Activated naive CD8-positive, alpha-beta T cell treated with anti-CD3 and anti-CD28 coated beads for 36 hours (primary cell): ENCODE measurements around the gene APRT. TPM values are rescaled to one million over a fixed set of nuclear protein-coding genes. Genes with fewer than 3 reads are reported as not detected.
"Not testable (repeated sequence)": the region's sequence is repeated elsewhere in the genome, so short reads cannot be mapped to it uniquely, and the experiment has no call there.

Source experiments
- DNase-seq: peaks from one replicate; pipeline ENCODE4 v3.0.0; 2021
- H3K27ac Mint-ChIP-seq: one replicate; pipeline ENCODE4 v1.8.0; 2022; ENCODE audit warnings: mild to moderate bottlenecking, moderate library complexity, mixed read lengths
- H3K27me3 Mint-ChIP-seq: one replicate; pipeline ENCODE4 v1.8.0; 2022; ENCODE audit warnings: mild to moderate bottlenecking, mixed read lengths
- H3K36me3 Mint-ChIP-seq: one replicate; pipeline ENCODE4 v1.8.0; 2021; ENCODE audit warnings: mild to moderate bottlenecking, mixed read lengths
- H3K4me1 Mint-ChIP-seq: one replicate; pipeline ENCODE4 v1.8.0; 2021; ENCODE audit warnings: mixed read lengths
- H3K4me3 Mint-ChIP-seq: one replicate; pipeline ENCODE4 v1.8.0; 2022; ENCODE audit warnings: mild to moderate bottlenecking, moderate library complexity, mixed read lengths
- H3K9me3 Mint-ChIP-seq: one replicate; pipeline ENCODE4 v1.8.0; 2022; ENCODE audit warnings: mixed read lengths
- total RNA-seq, 2 experiments: library from RNA; stranded (reverse); gene quantifications; one replicate each; pipeline ENCODE4 v1.2.3, GENCODE V29; 2021

APRT gene
- total RNA-seq, 2 experiments from 2014 or later: 241 to 272 TPM

DNA sequence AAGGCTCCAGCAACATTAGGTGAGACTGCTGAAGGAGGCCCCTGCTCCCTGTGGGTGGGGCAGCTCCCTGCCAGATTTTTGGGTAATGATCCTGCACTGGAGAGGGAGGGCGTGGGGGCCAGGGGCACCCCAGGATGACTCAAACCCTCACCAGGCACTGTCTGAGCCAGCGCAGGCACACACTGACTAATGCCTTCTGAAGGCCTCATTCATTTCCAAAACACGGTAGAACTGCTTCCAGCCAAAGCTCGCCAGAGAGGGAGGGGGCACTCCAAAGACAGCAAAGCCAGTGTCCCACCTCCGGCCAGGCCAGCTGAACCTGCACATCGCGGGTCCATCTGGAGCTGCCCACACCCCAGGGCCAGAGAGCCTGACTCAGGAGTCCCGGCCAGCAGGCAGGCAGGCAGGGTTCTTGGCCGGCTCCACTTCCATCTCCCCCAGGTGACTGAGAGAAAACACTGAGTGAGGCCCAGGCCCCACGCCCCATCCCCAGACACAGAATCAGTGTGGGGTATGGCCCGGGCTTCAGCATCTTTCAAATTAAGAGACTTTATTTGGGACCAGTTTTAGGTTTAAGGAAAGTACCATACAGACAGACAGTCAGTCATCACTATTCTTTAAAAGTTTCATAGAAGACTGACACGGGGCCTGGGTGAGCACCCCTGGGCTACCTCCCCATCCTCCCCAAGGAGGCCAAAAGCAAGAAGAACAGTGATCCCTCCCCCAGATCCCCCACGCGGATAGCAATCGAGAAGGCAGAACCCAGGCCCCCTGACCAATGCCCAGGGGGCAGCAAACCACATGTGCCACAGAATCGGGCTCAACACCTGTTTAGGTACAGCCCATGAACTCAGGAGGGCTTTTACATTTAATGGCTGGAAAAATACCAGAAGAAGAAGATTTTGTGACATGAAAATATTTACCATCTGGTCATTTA, 29.0 kb downstream of the APRT start:
- Mint-ChIP-seq H3K27me3 (no peaks in the 10 kb centered on the region), H3K4me3 (peak overlapping the region; percentile 86), H3K9me3 (no peaks in the 10 kb centered on the region), H3K36me3 (no peaks in the 10 kb centered on the region), H3K27ac (peak overlapping the region; percentile 71), H3K4me1 (peaks cover 38% of the 10 kb centered on the region)
- peak; percentile 78 for DNase-seq

GRCh38 chr16:88781140-88782077, 30.3 kb downstream of the APRT start:
- Mint-ChIP-seq H3K27ac (peak overlapping the region; percentile 71), H3K4me3 (peak overlapping the region; percentile 86), H3K27me3 (no peaks in the 10 kb centered on the region), H3K9me3 (no peaks in the 10 kb centered on the region), H3K36me3 (no peaks in the 10 kb centered on the region), H3K4me1 (peaks cover 38% of the 10 kb centered on the region)
- peak; percentile 70 for DNase-seq

DNA sequence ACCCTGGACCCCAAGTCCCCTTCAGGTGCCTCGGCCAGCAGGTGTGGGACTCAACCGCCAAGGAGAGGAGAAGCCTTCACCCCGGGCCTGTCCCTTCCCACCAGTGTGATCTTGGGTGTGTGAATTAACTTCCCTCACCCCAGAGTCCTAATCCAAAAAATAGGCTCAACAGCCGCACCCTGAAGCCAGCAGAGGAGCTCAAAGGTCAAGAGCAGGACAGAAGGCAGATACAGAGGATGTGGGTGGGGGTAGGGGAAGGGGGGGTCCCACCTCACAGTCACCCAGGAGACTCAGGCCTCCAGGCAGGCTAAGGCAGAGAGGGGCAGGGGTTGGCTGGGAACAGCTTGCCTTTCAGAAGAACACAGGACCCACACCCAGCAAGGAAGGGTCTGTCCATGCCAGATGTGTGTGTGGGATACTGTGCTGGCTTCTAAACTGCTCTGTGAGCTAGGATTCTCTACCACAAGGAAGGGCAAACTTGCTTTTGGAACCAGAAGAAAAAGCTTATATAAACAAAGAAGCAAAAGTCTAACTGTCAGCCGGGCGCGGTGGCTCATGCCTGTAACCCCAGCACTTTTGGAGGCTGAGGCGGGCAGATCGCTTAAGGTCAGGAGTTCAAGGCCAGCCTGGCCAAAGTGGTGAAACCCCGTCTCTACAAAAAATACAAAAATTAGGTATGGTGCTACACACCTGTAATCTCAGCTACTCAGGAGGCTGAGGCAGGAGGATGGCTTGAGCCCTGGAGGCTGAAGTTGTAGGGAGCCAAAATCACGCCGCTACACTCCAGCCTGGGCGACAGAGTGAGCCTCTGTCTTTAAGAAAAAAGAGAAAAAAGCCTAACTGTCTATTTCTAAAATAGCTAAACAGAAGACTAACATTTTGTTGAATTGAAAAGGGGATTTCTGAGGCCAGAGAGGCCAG, 31.3 kb downstream of the APRT start:
- H3K4me3 Mint-ChIP-seq: peak overlapping the region; percentile 86
- no peaks in the 10 kb centered on the region for H3K36me3 Mint-ChIP-seq
- no peaks in the 10 kb centered on the region for H3K9me3 Mint-ChIP-seq
- H3K27ac Mint-ChIP-seq: peak overlapping the region; percentile 71
- H3K4me1 Mint-ChIP-seq: peaks cover 37% of the 10 kb centered on the region
- H3K27me3 Mint-ChIP-seq: no peaks in the 10 kb centered on the region
- no peak for DNase-seq

GRCh38 chr16:88779406-88780141, 32.2 kb downstream of the APRT start:
- Mint-ChIP-seq H3K9me3 (no peaks in the 10 kb centered on the region), H3K4me1 (peaks cover 37% of the 10 kb centered on the region), H3K4me3 (no peak overlapping the region), H3K27me3 (no peaks in the 10 kb centered on the region), H3K27ac (peak overlapping the region; percentile 71), H3K36me3 (no peaks in the 10 kb centered on the region)
- no peak for DNase-seq

DNA sequence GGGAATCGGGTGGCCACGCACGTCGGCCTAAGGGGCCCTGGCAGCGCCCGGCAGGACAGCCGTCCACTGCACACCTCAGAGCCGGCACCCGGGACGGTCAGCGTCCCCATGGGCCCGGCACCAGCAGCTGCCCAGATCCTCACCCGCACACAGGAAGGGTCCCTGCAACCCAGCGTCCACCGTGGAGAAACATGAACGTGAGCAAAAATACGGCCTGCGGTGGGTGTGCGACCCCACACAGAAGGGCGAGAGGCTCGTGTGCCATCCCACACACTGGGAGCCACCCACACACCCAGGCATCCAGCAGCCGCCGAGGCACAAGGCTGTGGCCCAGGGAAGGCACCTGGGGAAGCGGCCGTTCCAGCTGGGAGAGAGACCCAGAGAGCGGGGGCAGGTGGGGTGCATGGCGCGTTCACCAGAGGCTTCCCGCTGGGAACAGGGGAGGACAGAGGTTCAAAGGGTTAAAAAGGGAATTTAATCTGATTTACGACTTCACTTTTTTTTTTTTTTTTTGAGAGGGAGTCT, 33.1 kb downstream of the APRT start:
- H3K4me3 Mint-ChIP-seq: no peak overlapping the region
- no peaks in the 10 kb centered on the region for H3K9me3 Mint-ChIP-seq
- no peak for DNase-seq
- H3K27me3 Mint-ChIP-seq: no peaks in the 10 kb centered on the region
- no peak overlapping the region for H3K27ac Mint-ChIP-seq
- H3K36me3 Mint-ChIP-seq: no peaks in the 10 kb centered on the region
- peaks cover 36% of the 10 kb centered on the region for H3K4me1 Mint-ChIP-seq

- H3K27ac Mint-ChIP-seq: no peak overlapping the region
- no peak overlapping the region for H3K4me3 Mint-ChIP-seq
- no peak for DNase-seq
- H3K27me3 Mint-ChIP-seq: no peaks in the 10 kb centered on the region
- H3K36me3 Mint-ChIP-seq: no peaks in the 10 kb centered on the region
- H3K9me3 Mint-ChIP-seq: no peaks in the 10 kb centered on the region
- peaks cover 32% of the 10 kb centered on the region for H3K4me1 Mint-ChIP-seq
These were observed 33.5 kb downstream of the APRT start for GRCh38 chr16:88778271-88778525.

DNA sequence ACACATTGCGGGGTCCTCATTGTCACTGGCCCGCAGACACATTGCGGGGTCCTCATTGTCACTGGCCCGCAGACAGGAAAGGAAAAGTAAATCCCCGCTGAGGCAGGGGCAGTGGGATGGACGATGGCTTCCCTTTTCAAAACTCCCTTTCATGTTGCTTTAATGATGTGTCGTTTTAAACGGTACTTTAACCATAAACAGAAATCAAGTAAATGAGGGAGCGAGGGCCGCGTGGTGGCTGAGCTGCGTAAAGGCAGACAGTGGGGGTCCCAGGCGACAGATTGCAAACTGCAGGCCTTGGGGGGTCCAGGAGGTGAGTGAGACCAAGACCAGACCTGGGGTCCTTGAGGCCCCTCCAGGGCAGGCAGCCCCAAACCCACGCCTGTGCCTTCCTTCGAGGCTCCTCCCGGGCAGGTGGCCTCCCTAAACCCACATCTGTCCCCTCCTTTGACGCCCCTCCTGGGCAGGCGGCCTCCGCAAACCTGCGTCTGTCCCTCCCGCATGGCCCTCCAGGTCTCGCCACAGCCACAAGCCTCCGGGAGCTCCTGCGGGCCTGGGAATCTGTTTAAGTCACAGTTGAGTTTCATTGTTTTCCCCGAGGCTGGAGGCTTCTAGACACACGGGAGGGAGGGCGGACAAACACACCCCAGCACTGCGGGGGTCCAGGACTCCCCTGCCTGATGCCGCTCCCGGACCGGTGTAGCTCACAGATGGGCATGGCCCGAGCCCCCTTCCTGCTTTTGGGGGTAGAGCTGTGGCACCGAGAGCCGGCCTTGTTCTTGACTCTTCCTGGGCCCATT, 34.1 kb downstream of the APRT start:
- no peaks in the 10 kb centered on the region for H3K27me3 Mint-ChIP-seq
- H3K36me3 Mint-ChIP-seq: no peaks in the 10 kb centered on the region
- H3K27ac Mint-ChIP-seq: no peak overlapping the region
- no peak overlapping the region for H3K4me3 Mint-ChIP-seq
- DNase-seq: no peak
- peaks cover 27% of the 10 kb centered on the region for H3K4me1 Mint-ChIP-seq
- no peaks in the 10 kb centered on the region for H3K9me3 Mint-ChIP-seq

DNA sequence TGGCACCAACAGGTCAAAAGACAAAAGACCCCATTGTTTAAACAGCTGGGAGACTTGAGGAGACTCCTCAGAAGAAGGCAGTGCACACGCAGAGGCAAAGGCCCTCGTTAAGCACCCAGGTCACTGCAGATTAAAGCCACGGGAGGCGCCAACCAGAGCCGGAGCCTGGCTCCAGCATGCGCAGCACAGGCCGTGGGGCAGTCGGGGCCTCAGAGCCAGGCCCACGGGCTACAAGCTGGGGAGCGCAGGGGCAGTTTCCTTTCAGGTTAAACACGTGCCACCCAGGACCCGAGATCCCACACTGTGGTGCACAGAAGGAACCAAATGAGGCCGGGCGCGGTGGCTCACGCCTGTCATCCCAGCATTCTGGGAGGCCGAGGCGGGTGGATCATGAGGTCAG, 35.9 kb downstream of the APRT start:
- no peaks in the 10 kb centered on the region for H3K36me3 Mint-ChIP-seq
- H3K27me3 Mint-ChIP-seq: no peaks in the 10 kb centered on the region
- no peaks in the 10 kb centered on the region for H3K9me3 Mint-ChIP-seq
- no peak for DNase-seq
- peaks cover 14% of the 10 kb centered on the region for H3K4me1 Mint-ChIP-seq
- H3K4me3 Mint-ChIP-seq: no peak overlapping the region
- no peak overlapping the region for H3K27ac Mint-ChIP-seq

- Mint-ChIP-seq H3K9me3 (no peaks in the 10 kb centered on the region), H3K27me3 (no peaks in the 10 kb centered on the region), H3K36me3 (no peaks in the 10 kb centered on the region), H3K27ac (no peak overlapping the region), H3K4me3 (no peak overlapping the region), H3K4me1 (peaks cover 11% of the 10 kb centered on the region)
- no peak for DNase-seq
These were observed 37.0 kb downstream of the APRT start for GRCh38 chr16:88774544-88775393.

GRCh38 chr16:88773812-88774291, 37.9 kb downstream of the APRT start:
- Mint-ChIP-seq H3K4me1 (peaks cover 14% of the 10 kb centered on the region), H3K27me3 (no peaks in the 10 kb centered on the region), H3K9me3 (no peaks in the 10 kb centered on the region), H3K4me3 (no peak overlapping the region), H3K27ac (no peak overlapping the region), H3K36me3 (no peaks in the 10 kb centered on the region)
- no peak for DNase-seq

- Mint-ChIP-seq H3K9me3 (no peaks in the 10 kb centered on the region), H3K4me1 (peaks cover 14% of the 10 kb centered on the region), H3K27ac (no peak overlapping the region), H3K4me3 (no peak overlapping the region), H3K36me3 (no peaks in the 10 kb centered on the region), H3K27me3 (no peaks in the 10 kb centered on the region)
- no peak for DNase-seq
These were observed 38.6 kb downstream of the APRT start for GRCh38 chr16:88772871-88773811.

- not testable (repeated sequence) for H3K4me3 Mint-ChIP-seq
These were observed 39.9 kb downstream of the APRT start for GRCh38 chr16:88771781-88772180.

More at GRCh38 chr16:88771781-88772180, 39.9 kb downstream of the APRT start:
- H3K4me1 Mint-ChIP-seq: peaks cover 24% of the 10 kb centered on the region
- not testable (repeated sequence) for DNase-seq, H3K9me3 Mint-ChIP-seq, H3K27me3 Mint-ChIP-seq, H3K36me3 Mint-ChIP-seq, H3K27ac Mint-ChIP-seq
